ENCODE data around the gene ALAS1. TPM values are rescaled to one million over a fixed set of nuclear protein-coding genes. Genes with fewer than 3 reads are reported as not detected.

ALAS1 gene
- total and polyA plus RNA-seq, 12 donors = 64.9 to 3,700 (median 650) TPM

GRCh38 chr3:52216585-52217408 is 18.8 kb downstream of the ALAS1 start:
- H3K27me3 ChIP-seq = no peaks in the 10 kb centered on the region
- H3K4me3 ChIP-seq = no peak overlapping the region
- WGBS, 4 donors = 11 to 22% (median 17%) methylated on average over 12 to 13 of the region's 13 CpGs
- peak in 1 of 2 donors; percentile 19 for TF ChIP-seq POLR2A (IDR thresholded peaks at IDR 0.05)
- TF ChIP-seq, protein P1, sequence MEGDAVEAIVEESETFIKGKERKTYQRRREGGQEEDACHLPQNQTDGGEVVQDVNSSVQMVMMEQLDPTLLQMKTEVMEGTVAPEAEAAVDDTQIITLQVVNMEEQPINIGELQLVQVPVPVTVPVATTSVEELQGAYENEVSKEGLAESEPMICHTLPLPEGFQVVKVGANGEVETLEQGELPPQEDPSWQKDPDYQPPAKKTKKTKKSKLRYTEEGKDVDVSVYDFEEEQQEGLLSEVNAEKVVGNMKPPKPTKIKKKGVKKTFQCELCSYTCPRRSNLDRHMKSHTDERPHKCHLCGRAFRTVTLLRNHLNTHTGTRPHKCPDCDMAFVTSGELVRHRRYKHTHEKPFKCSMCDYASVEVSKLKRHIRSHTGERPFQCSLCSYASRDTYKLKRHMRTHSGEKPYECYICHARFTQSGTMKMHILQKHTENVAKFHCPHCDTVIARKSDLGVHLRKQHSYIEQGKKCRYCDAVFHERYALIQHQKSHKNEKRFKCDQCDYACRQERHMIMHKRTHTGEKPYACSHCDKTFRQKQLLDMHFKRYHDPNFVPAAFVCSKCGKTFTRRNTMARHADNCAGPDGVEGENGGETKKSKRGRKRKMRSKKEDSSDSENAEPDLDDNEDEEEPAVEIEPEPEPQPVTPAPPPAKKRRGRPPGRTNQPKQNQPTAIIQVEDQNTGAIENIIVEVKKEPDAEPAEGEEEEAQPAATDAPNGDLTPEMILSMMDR (IDR thresholded peaks at IDR 0.05) = no peak
- peak overlapping the region in 4 of 5 donors; percentile 39 to 77 (median 60) for H3K27ac ChIP-seq
- DNase-seq = peak; percentile 78 to 94 (median 91)
- no peaks in the 10 kb centered on the region for H3K9me3 ChIP-seq (replicated peaks in 1 of 3)
- intact Hi-C loops (cut with DNase I) = no loop called here
- H3K36me3 ChIP-seq (replicated peaks in 1 of 2) = peaks cover 0 to 38% of the 10 kb centered on the region in 2 donors
- peaks cover 3 to 26% of the 10 kb centered on the region in 2 donors for H3K4me1 ChIP-seq (replicated peaks in 1 of 2)

- no peak for DNase-seq
- TF ChIP-seq POLR2A (IDR thresholded peaks at IDR 0.05) = no peak
- TF ChIP-seq, protein P1 (IDR thresholded peaks at IDR 0.05) = no peak
- peaks cover 0 to 32% of the 10 kb centered on the region in 2 donors for H3K36me3 ChIP-seq (replicated peaks in 1 of 2)
- peaks cover 3 to 21% of the 10 kb centered on the region in 2 donors for H3K4me1 ChIP-seq (replicated peaks in 1 of 2)
- H3K27me3 ChIP-seq = no peaks in the 10 kb centered on the region
- no peaks in the 10 kb centered on the region for H3K9me3 ChIP-seq (replicated peaks in 1 of 3)
- peak overlapping the region in 3 of 5 donors; percentile 39 to 77 (median 65) for H3K27ac ChIP-seq
- intact Hi-C loops (cut with DNase I) = no loop called here
- no peak overlapping the region for H3K4me3 ChIP-seq
- WGBS, 4 donors = 65 to 78% (median 69%) methylated on average over 10 of the region's 10 CpGs
Measured at GRCh38 chr3:52217409-52217805, 19.4 kb downstream of the ALAS1 start.

GRCh38 chr3:52218026-52218425 is 20.1 kb downstream of the ALAS1 start:
- intact Hi-C loops (cut with DNase I) = no loop called here

GRCh38 chr3:52218454-52218853 is 20.5 kb downstream of the ALAS1 start:
- peak overlapping the region in 2 of 5 donors; percentile 63 to 65 for H3K27ac ChIP-seq
- no peak overlapping the region for H3K4me3 ChIP-seq
- WGBS, 4 donors = 67 to 84% (median 81%) methylated on average over 6 to 12 of the region's 12 CpGs
- peaks cover 3 to 21% of the 10 kb centered on the region in 2 donors for H3K4me1 ChIP-seq (replicated peaks in 1 of 2)
- peak in 1 of 7 donors; percentile 39 for DNase-seq
- H3K36me3 ChIP-seq (replicated peaks in 1 of 2) = peaks cover 0 to 22% of the 10 kb centered on the region in 2 donors
- TF ChIP-seq, protein P1 (IDR thresholded peaks at IDR 0.05) = no peak
- TF ChIP-seq POLR2A (IDR thresholded peaks at IDR 0.05) = no peak
- intact Hi-C loops (cut with DNase I) = no loop called here
- H3K9me3 ChIP-seq (replicated peaks in 1 of 3) = no peaks in the 10 kb centered on the region
- H3K27me3 ChIP-seq = no peaks in the 10 kb centered on the region

More at GRCh38 chr3:52218026-52218425, 20.1 kb downstream of the ALAS1 start:
- H3K4me1 ChIP-seq (replicated peaks in 1 of 2) = peaks cover 3 to 21% of the 10 kb centered on the region in 2 donors
- H3K9me3 ChIP-seq (replicated peaks in 1 of 3) = no peaks in the 10 kb centered on the region
- H3K36me3 ChIP-seq (replicated peaks in 1 of 2) = peaks cover 0 to 26% of the 10 kb centered on the region in 2 donors
- 68 to 87% (median 76%) methylated on average over 2 to 3 of the region's 3 CpGs for WGBS, 4 donors
- no peaks in the 10 kb centered on the region for H3K27me3 ChIP-seq
- DNase-seq = no peak
- H3K4me3 ChIP-seq = no peak overlapping the region
- peak overlapping the region in 3 of 5 donors; percentile 18 to 65 (median 31) for H3K27ac ChIP-seq
- TF ChIP-seq, protein P1 (IDR thresholded peaks at IDR 0.05) = no peak
- no peak for TF ChIP-seq POLR2A (IDR thresholded peaks at IDR 0.05)

All from adrenal gland (tissue), 12 donors.